Activated naive CD4-positive, alpha-beta T cell treated with Interleukin-2 at 50 U/mL for 16 hours (primary cell): ENCODE results near the gene DDX56.

ENCODE experiments used
- DNase-seq: peaks from one replicate; pipeline ENCODE4 v3.0.0-alpha.2; 2020

The DDX56 gene

GRCh38 chr7:44534087-44534486, 39.6 kb downstream of the DDX56 start:
- no peak for DNase-seq

- no peak for DNase-seq
Measured at GRCh38 chr7:44533301-44534055, 40.2 kb downstream of the DDX56 start.

- no peak for DNase-seq
Measured at GRCh38 chr7:44531421-44532380, 42.0 kb downstream of the DDX56 start.

GRCh38 chr7:44530990-44531389, 42.7 kb downstream of the DDX56 start:
- DNase-seq = no peak

- DNase-seq = no peak
Measured at GRCh38 chr7:44524811-44525388, 48.8 kb downstream of the DDX56 start.

GRCh38 chr7:44522315-44522714, 51.4 kb downstream of the DDX56 start:
- DNase-seq = no peak

GRCh38 chr7:44521347-44522095, 52.2 kb downstream of the DDX56 start:
- DNase-seq = no peak

GRCh38 chr7:44520574-44520973, 53.1 kb downstream of the DDX56 start:
- DNase-seq = no peak

GRCh38 chr7:44519546-44519945, 54.2 kb downstream of the DDX56 start:
- DNase-seq = no peak

- DNase-seq = no peak
Measured at GRCh38 chr7:44518761-44519160, 54.9 kb downstream of the DDX56 start.

- DNase-seq = no peak
Measured at GRCh38 chr7:44517175-44517574, 56.5 kb downstream of the DDX56 start.
